AG09319 (cell line): ENCODE data around the gene SLC1A7.

ENCODE experiments used
- DNase-seq: peaks from one replicate; pipeline ENCODE4 v3.0.0-alpha.2; 2010; ENCODE audit warnings: low read depth; ENCODE audit errors: extremely low read depth
- CTCF ChIP-seq: IDR thresholded peaks from 2 replicates; pipeline ENCODE4 v1.5.1; 2011; ENCODE audit warnings: low read depth, mild to moderate bottlenecking, inconsistent platforms, low read length, moderate library complexity

The SLC1A7 gene

GRCh38 chr1:53134961-53135734 lies 7.3 kb downstream of the SLC1A7 start:
- no peak for DNase-seq
- no peak for TF ChIP-seq CTCF

DNA sequence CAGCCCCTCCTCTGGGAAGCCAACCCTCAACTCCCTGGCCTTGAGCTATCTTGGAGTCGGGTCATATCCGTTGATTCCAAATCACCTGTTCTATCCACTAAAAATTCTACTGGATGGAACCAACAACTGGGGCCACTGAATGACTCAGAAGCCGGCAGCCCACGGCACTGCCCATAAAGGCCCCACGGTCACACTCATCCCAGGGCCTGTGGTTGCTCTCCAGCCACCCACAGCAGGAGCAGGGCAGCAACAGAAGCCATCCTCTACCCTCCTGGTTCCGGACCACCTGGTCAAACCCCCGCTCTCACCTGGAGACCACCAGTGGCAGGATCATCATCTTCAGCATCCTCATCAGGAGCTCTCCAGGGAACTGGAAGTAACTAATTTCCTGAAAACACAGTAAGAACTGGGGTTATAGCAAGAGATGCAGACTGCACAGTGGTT lies 8.4 kb downstream of the SLC1A7 start:
- DNase-seq = no peak
- TF ChIP-seq CTCF = no peak

DNA sequence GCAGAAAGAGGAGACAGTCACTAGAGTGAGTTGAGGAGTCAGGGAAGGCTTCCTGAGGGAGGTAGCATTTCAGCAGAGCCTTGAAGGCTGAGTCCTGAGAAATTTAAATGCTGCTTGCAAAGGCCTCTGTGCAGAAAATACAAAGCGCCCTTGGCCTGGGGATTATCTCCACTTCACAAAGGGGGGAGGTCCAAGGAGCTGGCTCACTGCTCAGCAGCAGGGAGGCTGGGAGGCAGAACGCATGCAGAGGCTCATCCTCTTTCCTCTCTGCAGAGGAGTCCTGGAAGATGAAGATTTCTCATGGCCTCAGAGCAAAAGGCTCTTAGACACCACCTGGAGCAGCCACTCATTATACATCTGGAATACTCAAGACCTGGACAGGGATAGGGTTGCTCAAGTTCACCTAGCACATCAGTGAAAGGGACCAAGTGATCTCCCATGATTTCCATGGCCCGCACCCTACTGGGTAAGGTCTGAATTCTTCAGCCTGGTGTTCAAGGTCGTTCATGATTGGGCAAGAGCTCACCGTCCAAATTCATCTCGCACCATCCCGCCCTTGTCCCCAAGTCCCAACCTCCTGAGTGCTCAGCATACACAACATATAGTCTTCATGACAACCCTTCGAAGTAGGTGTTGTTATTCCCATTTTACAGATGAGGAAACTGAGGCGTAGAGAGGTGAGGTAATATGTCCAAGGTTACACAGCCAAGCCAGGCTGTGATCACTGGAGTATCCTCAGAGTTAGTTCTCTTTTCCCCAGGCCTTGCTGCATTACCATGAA lies 9.0 kb downstream of the SLC1A7 start:
- DNase-seq = no peak
- no peak for TF ChIP-seq CTCF

- TF ChIP-seq CTCF = no peak
- no peak for DNase-seq
Observed at GRCh38 chr1:53132176-53132575, 10.3 kb downstream of the SLC1A7 start.

DNA sequence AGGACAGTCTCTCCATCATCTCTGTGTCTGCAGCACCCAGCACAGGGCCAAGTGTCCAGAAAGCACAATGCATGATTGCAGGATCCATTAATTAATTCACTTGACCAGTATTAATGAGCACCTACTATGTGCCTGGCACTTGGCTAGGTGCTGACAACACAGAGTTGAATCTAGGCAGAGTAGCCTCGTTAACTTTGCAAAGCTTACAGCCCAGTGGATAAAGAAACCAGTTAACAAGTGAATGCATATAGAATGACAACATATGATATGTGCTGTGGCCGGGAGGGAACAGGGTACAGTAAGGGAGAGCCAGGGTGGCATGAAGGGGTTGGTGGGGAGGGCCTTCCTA lies 10.9 kb downstream of the SLC1A7 start:
- TF ChIP-seq CTCF = no peak
- no peak for DNase-seq

GRCh38 chr1:53130878-53131589 lies 11.4 kb downstream of the SLC1A7 start:
- DNase-seq = no peak

More at GRCh38 chr1:53130878-53131589, 11.4 kb downstream of the SLC1A7 start:
- TF ChIP-seq CTCF = no peak
